ENCODE results near the gene OTUD3.

DNA sequence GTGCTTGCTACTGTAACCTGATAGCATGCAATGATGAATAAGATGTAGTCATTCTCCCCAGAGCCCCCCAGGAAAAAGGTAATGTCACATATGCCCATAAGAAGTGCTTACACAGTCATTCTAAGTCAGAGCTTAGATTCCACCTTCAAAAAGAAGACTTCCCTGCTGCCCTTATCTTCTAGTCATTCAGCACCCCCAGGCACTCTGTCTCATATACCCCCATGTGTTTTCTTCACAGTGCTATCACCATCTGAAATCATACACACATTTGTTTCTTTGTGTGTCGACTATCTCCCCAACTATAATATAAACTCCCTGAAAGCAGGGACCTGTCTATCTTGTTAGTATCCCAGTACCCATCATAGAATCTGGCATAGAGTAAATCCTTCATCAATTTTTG is 16.2 kb upstream of the OTUD3 start:
- TF ChIP-seq FOS (IDR thresholded peaks at IDR 0.05; ENCODE audit: low read depth, low read length) (no peak), CTCF (conservative IDR thresholded peaks at IDR 0.05; ENCODE audit: low read depth, low read length) (no peak), MXI1 (IDR thresholded peaks at IDR 0.05; ENCODE audit: borderline replicate concordance, low read depth, low read length) (no peak), POLR2A (IDR thresholded peaks at IDR 0.05; ENCODE audit: low read depth, low read length) (no peak), NFE2L2 (IDR thresholded peaks at IDR 0.05; ENCODE audit: low read depth, low read length) (no peak), CHD1 (IDR thresholded peaks at IDR 0.05; ENCODE audit: low read depth, low read length) (no peak), BHLHE40 (IDR thresholded peaks at IDR 0.05; ENCODE audit: low read depth, low read length) (no peak), SMC3 (IDR thresholded peaks at IDR 0.05; ENCODE audit: low read depth, low read length) (no peak), CEBPB (IDR thresholded peaks at IDR 0.05; ENCODE audit: low read depth, low read length) (no peak), RAD21 (IDR thresholded peaks at IDR 0.05; ENCODE audit: low read length) (no peak), USF2 (IDR thresholded peaks at IDR 0.05; ENCODE audit: low read depth, low read length) (no peak), RCOR1 (IDR thresholded peaks at IDR 0.05; ENCODE audit: insufficient replicate concordance, low read length) (no peak), RFX5 (IDR thresholded peaks at IDR 0.05; ENCODE audit: low read depth, low read length) (no peak)

All from IMR-90 (cell line).